HEK293 (cell line): ENCODE data around the gene RRBP1.
"Not testable (repeated sequence)": the region's sequence is repeated elsewhere in the genome, so short reads cannot be mapped to it uniquely, and the experiment has no call there.

ENCODE experiments used
- CTCF ChIA-PET: fragments of 350-600 bp; formaldehyde crosslinking; extraction: SDS; loops from one replicate; lab custom pipeline; 2021; ENCODE audit warnings: antibody characterized with exemption; lab: Yijun Ruan, JAX
- POLR2A ChIA-PET: fragments of 300-600 bp; formaldehyde crosslinking; extraction: SDS; loops from one replicate; lab custom pipeline; 2020; ENCODE audit warnings: antibody characterized with exemption, inconsistent platforms; lab: Yijun Ruan, JAX
- H3K27ac ChIP-seq: fragments of 200-500 bp; sonication (Bioruptor generic); 2 replicates; pipeline ENCODE4 v1.5.1; 2014; ENCODE audit warnings: low read depth, low read length, control low read depth, inconsistent platforms; ENCODE audit errors: extremely low read depth
- H3K36me3 ChIP-seq, 2 experiments: fragments of 200-500 bp in 1 of 2; sonication (Bioruptor generic) in 1 of 2; 1 replicate in 1 of 2; 2 replicates in 1 of 2; pipeline ENCODE4 v1.5.1; 2014 to 2017; ENCODE audit warnings: inconsistent platforms in 2 of 2, low read length in 2 of 2; ENCODE audit not compliant: control insufficient read depth in 2 of 2, insufficient read depth in 1 of 2
- H3K4me1 ChIP-seq: fragments of 200-500 bp; sonication (Bioruptor generic); 2 replicates; pipeline ENCODE4 v1.5.1; 2014; ENCODE audit warnings: mild to moderate bottlenecking, low read length, inconsistent platforms; ENCODE audit not compliant: control insufficient read depth, insufficient read depth
- H3K4me3 ChIP-seq: 2 replicates; pipeline ENCODE4 v1.5.1; 2011; ENCODE audit warnings: low read depth, mild to moderate bottlenecking, control low read depth, low read length, moderate library complexity
- H3K9me3 ChIP-seq: fragments of 200-500 bp; sonication (Bioruptor generic); 2 replicates; pipeline ENCODE4 v1.5.1; 2014; ENCODE audit warnings: low read depth, low read length, inconsistent platforms; ENCODE audit not compliant: control insufficient read depth, insufficient read depth
- GLI2 ChIP-seq: fragments of 450-650 bp; formaldehyde crosslinking; IDR thresholded peaks from 2 replicates; pipeline ENCODE4; 2017; ENCODE audit warnings: missing biosample characterization, missing genetic modification characterization, low read depth, borderline replicate concordance
- GLIS1 ChIP-seq: fragments of 450-650 bp; formaldehyde crosslinking; IDR thresholded peaks from 2 replicates; pipeline ENCODE4 v1.5.1; 2016; ENCODE audit warnings: missing biosample characterization, missing genetic modification characterization
- ZFP69B ChIP-seq: fragments of 450-650 bp; formaldehyde crosslinking; IDR thresholded peaks from 2 replicates; pipeline ENCODE4 v1.5.1; 2016; ENCODE audit warnings: missing biosample characterization, missing genetic modification characterization
- ZNF114 ChIP-seq: fragments of 450-650 bp; formaldehyde crosslinking; IDR thresholded peaks from 2 replicates; pipeline ENCODE4 v1.5.0; 2017; ENCODE audit warnings: missing biosample characterization, missing genetic modification characterization
- ZNF146 ChIP-seq: fragments of 450-650 bp; formaldehyde crosslinking; IDR thresholded peaks from 2 replicates; pipeline ENCODE4 v1.5.1; 2016; ENCODE audit warnings: missing biosample characterization, missing genetic modification characterization
- ZNF169 ChIP-seq: fragments of 450-650 bp; formaldehyde crosslinking; IDR thresholded peaks from 2 replicates; pipeline ENCODE4 v1.5.1; 2016; ENCODE audit warnings: missing biosample characterization, missing genetic modification characterization
- ZNF560 ChIP-seq: fragments of 450-650 bp; formaldehyde crosslinking; IDR thresholded peaks from 2 replicates; pipeline ENCODE4 v1.5.1; 2017; ENCODE audit warnings: missing biosample characterization, missing genetic modification characterization, borderline replicate concordance
- ZNF654 ChIP-seq: fragments of 450-650 bp; formaldehyde crosslinking; IDR thresholded peaks from 2 replicates; pipeline ENCODE4 v1.5.1; 2016; ENCODE audit warnings: low read depth, missing biosample characterization, missing genetic modification characterization
- ZNF747 ChIP-seq: fragments of 450-650 bp; formaldehyde crosslinking; IDR thresholded peaks from 2 replicates; pipeline ENCODE4 v1.5.1; 2016; ENCODE audit warnings: missing biosample characterization, missing genetic modification characterization
- ZXDB ChIP-seq: fragments of 450-650 bp; formaldehyde crosslinking; IDR thresholded peaks from 2 replicates; pipeline ENCODE4 v1.5.1; 2016; ENCODE audit warnings: missing biosample characterization, missing genetic modification characterization
- TF ChIP-seq, protein P1 (sequence below): fragments of 450-650 bp; formaldehyde crosslinking; IDR thresholded peaks from 2 replicates; pipeline ENCODE4 v1.5.1; 2016; ENCODE audit warnings: missing biosample characterization, missing genetic modification characterization
- TF ChIP-seq, protein P2 (sequence below): fragments of 450-650 bp; formaldehyde crosslinking; IDR thresholded peaks from 2 replicates; pipeline ENCODE4 v1.5.1; 2017; ENCODE audit warnings: missing biosample characterization, mild to moderate bottlenecking, missing genetic modification characterization, moderate library complexity
- TF ChIP-seq, protein P3 (sequence below): fragments of 450-650 bp; formaldehyde crosslinking; IDR thresholded peaks from 2 replicates; pipeline ENCODE4 v1.5.1; 2016; ENCODE audit warnings: missing biosample characterization, missing genetic modification characterization

The RRBP1 gene

DNA sequence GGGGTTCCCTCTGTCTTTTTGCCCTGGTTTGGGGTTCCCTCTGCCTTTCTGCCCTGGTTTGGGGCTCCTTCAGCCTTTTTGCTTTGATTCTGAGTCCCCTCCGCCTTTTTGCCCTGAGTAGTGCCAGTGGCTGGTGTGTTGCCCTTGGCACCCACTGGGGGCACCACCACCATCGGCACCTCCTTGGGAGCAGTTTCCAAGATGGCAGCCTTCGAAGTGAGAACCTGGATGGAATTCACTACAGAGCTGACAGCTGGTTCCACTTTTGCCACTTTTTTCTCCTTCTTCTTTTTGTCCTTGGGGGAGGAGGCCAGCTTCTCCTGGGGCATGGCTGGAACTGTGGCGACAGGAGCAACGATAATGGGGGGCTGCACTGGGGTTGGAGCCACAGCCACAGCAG lies 22.2 kb downstream of the RRBP1 start:
- Histone ChIP-seq H3K9me3 (no peaks in the 10 kb centered on the region), H3K36me3 (peaks cover 0 to 38% of the 10 kb centered on the region in 2 experiments; a peak in 2 of 3 replicates), H3K4me3 (no peak overlapping the region), H3K27ac (no peak overlapping the region), H3K4me1 (no peaks in the 10 kb centered on the region)
- ChIA-PET CTCF (no interaction called here), POLR2A (no interaction called here)
- TF ChIP-seq ZNF169 (tag by site-specific recombination) (no peak), GLI2 (tag by site-specific recombination) (no peak), ZNF114 (tag by site-specific recombination) (no peak), ZNF654 (no peak), ZXDB (tag by site-specific recombination) (no peak), ZNF146 (tag by site-specific recombination) (no peak), ZNF560 (no peak)
- TF ChIP-seq, protein P1, sequence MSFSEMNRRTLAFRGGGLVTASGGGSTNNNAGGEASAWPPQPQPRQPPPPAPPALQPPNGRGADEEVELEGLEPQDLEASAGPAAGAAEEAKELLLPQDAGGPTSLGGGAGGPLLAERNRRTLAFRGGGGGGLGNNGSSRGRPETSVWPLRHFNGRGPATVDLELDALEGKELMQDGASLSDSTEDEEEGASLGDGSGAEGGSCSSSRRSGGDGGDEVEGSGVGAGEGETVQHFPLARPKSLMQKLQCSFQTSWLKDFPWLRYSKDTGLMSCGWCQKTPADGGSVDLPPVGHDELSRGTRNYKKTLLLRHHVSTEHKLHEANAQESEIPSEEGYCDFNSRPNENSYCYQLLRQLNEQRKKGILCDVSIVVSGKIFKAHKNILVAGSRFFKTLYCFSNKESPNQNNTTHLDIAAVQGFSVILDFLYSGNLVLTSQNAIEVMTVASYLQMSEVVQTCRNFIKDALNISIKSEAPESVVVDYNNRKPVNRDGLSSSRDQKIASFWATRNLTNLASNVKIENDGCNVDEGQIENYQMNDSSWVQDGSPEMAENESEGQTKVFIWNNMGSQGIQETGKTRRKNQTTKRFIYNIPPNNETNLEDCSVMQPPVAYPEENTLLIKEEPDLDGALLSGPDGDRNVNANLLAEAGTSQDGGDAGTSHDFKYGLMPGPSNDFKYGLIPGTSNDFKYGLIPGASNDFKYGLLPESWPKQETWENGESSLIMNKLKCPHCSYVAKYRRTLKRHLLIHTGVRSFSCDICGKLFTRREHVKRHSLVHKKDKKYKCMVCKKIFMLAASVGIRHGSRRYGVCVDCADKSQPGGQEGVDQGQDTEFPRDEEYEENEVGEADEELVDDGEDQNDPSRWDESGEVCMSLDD (tag by site-specific recombination): no peak
- TF ChIP-seq, protein P2, sequence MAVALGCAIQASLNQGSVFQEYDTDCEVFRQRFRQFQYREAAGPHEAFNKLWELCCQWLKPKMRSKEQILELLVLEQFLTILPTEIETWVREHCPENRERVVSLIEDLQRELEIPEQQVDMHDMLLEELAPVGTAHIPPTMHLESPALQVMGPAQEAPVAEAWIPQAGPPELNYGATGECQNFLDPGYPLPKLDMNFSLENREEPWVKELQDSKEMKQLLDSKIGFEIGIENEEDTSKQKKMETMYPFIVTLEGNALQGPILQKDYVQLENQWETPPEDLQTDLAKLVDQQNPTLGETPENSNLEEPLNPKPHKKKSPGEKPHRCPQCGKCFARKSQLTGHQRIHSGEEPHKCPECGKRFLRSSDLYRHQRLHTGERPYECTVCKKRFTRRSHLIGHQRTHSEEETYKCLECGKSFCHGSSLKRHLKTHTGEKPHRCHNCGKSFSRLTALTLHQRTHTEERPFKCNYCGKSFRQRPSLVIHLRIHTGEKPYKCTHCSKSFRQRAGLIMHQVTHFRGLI: no peak
- TF ChIP-seq, protein P3, sequence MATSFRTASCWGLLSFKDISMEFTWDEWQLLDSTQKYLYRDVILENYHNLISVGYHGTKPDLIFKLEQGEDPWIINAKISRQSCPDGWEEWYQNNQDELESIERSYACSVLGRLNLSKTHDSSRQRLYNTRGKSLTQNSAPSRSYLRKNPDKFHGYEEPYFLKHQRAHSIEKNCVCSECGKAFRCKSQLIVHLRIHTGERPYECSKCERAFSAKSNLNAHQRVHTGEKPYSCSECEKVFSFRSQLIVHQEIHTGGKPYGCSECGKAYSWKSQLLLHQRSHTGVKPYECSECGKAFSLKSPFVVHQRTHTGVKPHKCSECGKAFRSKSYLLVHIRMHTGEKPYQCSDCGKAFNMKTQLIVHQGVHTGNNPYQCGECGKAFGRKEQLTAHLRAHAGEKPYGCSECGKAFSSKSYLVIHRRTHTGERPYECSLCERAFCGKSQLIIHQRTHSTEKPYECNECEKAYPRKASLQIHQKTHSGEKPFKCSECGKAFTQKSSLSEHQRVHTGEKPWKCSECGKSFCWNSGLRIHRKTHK: no peak
- TF ChIP-seq, all 188 proteins: peak for 0

DNA sequence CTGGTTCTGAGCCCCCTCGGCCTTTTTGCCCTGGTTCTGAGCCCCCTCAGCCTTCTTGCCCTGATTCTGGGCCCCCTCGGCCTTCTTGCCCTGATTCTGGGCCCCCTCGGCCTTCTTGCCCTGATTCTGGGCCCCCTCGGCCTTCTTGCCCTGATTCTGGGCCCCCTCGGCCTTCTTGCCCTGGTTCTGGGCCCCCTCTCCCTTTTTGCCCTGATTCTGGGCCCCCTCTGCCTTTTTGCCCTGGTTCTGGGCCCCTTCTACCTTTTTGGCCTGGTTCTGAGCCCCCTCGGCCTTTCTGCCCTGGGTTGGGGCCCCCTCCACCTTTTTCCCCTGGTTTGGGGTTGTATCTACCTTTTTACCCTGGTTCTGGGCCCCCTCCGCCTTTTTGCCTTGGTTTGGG lies 22.7 kb downstream of the RRBP1 start:
- CTCF ChIA-PET: interaction anchor here (0.7 kb wide), 1 partner anchor 336 kb away, joined by 3 read pairs; no protein-coding TSS in a partner anchor
- H3K4me1 ChIP-seq, H3K4me3 ChIP-seq, H3K27ac ChIP-seq, H3K9me3 ChIP-seq, POLR2A ChIA-PET: not testable (repeated sequence)
- peaks cover 0 to 39% of the 10 kb centered on the region in 2 experiments; a peak in 2 of 3 replicates for H3K36me3 ChIP-seq

DNA sequence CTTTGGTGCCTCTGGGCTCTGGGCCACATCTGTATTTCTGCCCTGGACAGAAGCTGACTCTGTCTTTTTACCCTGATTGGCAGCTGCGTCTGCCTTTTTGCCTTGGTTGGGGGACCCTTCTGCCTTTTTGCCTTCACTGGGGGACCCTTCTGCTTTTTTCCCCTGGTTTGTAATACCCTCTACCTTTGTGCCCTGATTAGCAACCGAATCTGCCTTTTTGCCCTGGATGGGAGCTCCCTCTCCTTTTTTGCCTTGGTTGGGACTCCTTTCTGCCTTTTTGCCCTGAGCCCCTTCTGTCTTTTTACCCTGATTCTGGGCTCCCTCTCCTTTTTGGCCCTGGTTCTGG lies 23.4 kb downstream of the RRBP1 start:
- Histone ChIP-seq H3K4me3 (no peak overlapping the region), H3K27ac (no peak overlapping the region), H3K4me1 (no peaks in the 10 kb centered on the region), H3K36me3 (peaks cover 0 to 45% of the 10 kb centered on the region in 2 experiments; a peak in 2 of 3 replicates), H3K9me3 (no peaks in the 10 kb centered on the region)
- ChIA-PET CTCF (interaction anchor here (0.7 kb wide), 1 partner anchor 337 kb away, joined by 3 read pairs; no protein-coding TSS in a partner anchor), POLR2A (no interaction called here)
- TF ChIP-seq GLIS1 (tag by site-specific recombination) (no peak), ZNF747 (tag by site-specific recombination) (no peak), ZFP69B (tag by site-specific recombination) (no peak)
